Keratinocyte (primary cell): Measurements from ENCODE around the gene PERP. TPM values are rescaled to one million over a fixed set of nuclear protein-coding genes. Genes with fewer than 3 reads are reported as not detected.

ENCODE experiments used
- DNase-seq: peaks from one replicate; pipeline ENCODE4 v3.0.0-alpha.2; 2011; ENCODE audit warnings: low read depth, missing footprints, low spot score
- FAIRE-seq: peaks from 2 replicates; lab custom pipeline; 2011; peaks lifted over from hg19 to GRCh38; lab: Jason Lieb, UNC
- H2AFZ ChIP-seq: 2 replicates; pipeline ENCODE4 v1.6.0; 2012; ENCODE audit warnings: low read length, control low read depth, inconsistent platforms; ENCODE audit not compliant: control insufficient read depth
- H3K27ac ChIP-seq: 2 replicates; pipeline ENCODE4 v1.5.1; 2011; ENCODE audit warnings: low read length; ENCODE audit not compliant: control insufficient read depth, insufficient read depth
- H3K27me3 ChIP-seq: 3 replicates; pipeline ENCODE4 v1.6.0; 2011; ENCODE audit warnings: low read length; ENCODE audit not compliant: control insufficient read depth, insufficient read depth; ENCODE audit errors: extremely low read depth
- H3K36me3 ChIP-seq, 2 experiments: 2 replicates in 1 of 2; 3 replicates in 1 of 2; pipeline ENCODE4 v1.5.1; 2011; ENCODE audit warnings: low read length in 2 of 2, mild to moderate bottlenecking in 1 of 2; ENCODE audit not compliant: control insufficient read depth in 2 of 2, insufficient read depth in 2 of 2; ENCODE audit errors: extremely low read depth in 1 of 2
- H3K4me1 ChIP-seq: 3 replicates; pipeline ENCODE4 v1.5.1; 2011; ENCODE audit warnings: low read length; ENCODE audit not compliant: control insufficient read depth, insufficient read depth; ENCODE audit errors: extremely low read depth
- H3K4me2 ChIP-seq: 3 replicates; pipeline ENCODE4 v1.6.0; 2011; ENCODE audit warnings: low read depth, low read length; ENCODE audit not compliant: control insufficient read depth, insufficient read depth; ENCODE audit errors: extremely low read depth
- H3K4me3 ChIP-seq, 3 experiments: fragments of 200-600 bp in 1 of 3; sonication (generic) in 1 of 3; 2 replicates in 2 of 3; 3 replicates in 1 of 3; pipeline ENCODE4 v1.5.1; 2011 to 2016; ENCODE audit warnings: low read length in 3 of 3, mild to moderate bottlenecking in 3 of 3, control low read depth in 2 of 3, inconsistent platforms in 1 of 3, low read depth in 1 of 3, mixed read lengths in 1 of 3, mixed run types in 1 of 3, moderate library complexity in 1 of 3; ENCODE audit not compliant: control insufficient read depth in 2 of 3, insufficient read depth in 2 of 3; ENCODE audit errors: extremely low read depth in 1 of 3
- H3K79me2 ChIP-seq: 2 replicates; pipeline ENCODE4 v1.6.0; 2012; ENCODE audit warnings: low read length; ENCODE audit not compliant: control insufficient read depth, insufficient read depth
- H3K9ac ChIP-seq: 3 replicates; pipeline ENCODE4 v1.6.0; 2011; ENCODE audit warnings: low read length; ENCODE audit not compliant: control insufficient read depth, insufficient read depth; ENCODE audit errors: extremely low read depth
- H3K9me1 ChIP-seq: 3 replicates; pipeline ENCODE4 v1.6.0; 2011; ENCODE audit warnings: low read length; ENCODE audit not compliant: control insufficient read depth, insufficient read depth; ENCODE audit errors: extremely low read depth
- H3K9me3 ChIP-seq: 2 replicates; pipeline ENCODE4 v1.5.1; 2012; ENCODE audit warnings: low read depth, low read length; ENCODE audit not compliant: control insufficient read depth
- H4K20me1 ChIP-seq: 3 replicates; pipeline ENCODE4 v1.6.0; 2011; ENCODE audit warnings: low read length; ENCODE audit not compliant: control insufficient read depth, insufficient read depth; ENCODE audit errors: extremely low read depth
- EZH2 ChIP-seq: IDR thresholded peaks from one replicate; pipeline ENCODE4 v1.6.1; 2012; ENCODE audit warnings: inconsistent platforms, mild to moderate bottlenecking, low read length, moderate library complexity
- dilution Hi-C: fragments of 300-500 bp; cut with MboI; formaldehyde crosslinking; loops from one replicate; pipeline ENCODE4 v1.7.0; 2020; ENCODE audit warnings: low sequenced_read_pairs; ENCODE audit not compliant: extremely low pct_ligation_motif_present
- polyA plus RNA-seq, 5 experiments: library from polyadenylated mRNA; depleted of rRNA in 3 of 5; stranded (reverse) in 3 of 5; stranded (forward) in 1 of 5; unstranded in 1 of 5; fragments of >200 nt; gene quantifications; 1 replicate in 1 of 5; 2 replicates in 3 of 5; 3 replicates in 1 of 5; pipeline versions ENCODE4 v1.2.1 to v1.2.3, GENCODE V29; 2011 to 2012; ENCODE audit warnings: missing spikeins in 2 of 5, low read depth in 1 of 5, low replicate concordance in 1 of 5
- TF ChIP-seq, protein P1 (sequence below), 3 experiments: IDR thresholded peaks in 1 of 3; conservative IDR thresholded peaks in 1 of 3; optimal IDR thresholded peaks in 1 of 3; 2 replicates in 2 of 3; 3 replicates in 1 of 3; pipeline versions ENCODE3 to v1.5.1; 2011; ENCODE audit warnings: low read length in 3 of 3, mild to moderate bottlenecking in 3 of 3, moderate library complexity in 2 of 3, control low read depth in 1 of 3, inconsistent platforms in 1 of 3; ENCODE audit not compliant: insufficient read depth in 2 of 3; ENCODE audit errors: extremely low read depth in 1 of 3

Gene PERP
- polyA plus RNA-seq, 1 donor (not counting 4 experiments of a cell fraction or from before 2014, with no cell fraction given), result 525 TPM

- no peaks in the 10 kb centered on the region for H4K20me1 ChIP-seq
- no peaks in the 10 kb centered on the region for H3K27me3 ChIP-seq
- DNase-seq, result no peak
- H3K4me1 ChIP-seq, result peaks cover 43% of the 10 kb centered on the region
- TF ChIP-seq, protein P1, sequence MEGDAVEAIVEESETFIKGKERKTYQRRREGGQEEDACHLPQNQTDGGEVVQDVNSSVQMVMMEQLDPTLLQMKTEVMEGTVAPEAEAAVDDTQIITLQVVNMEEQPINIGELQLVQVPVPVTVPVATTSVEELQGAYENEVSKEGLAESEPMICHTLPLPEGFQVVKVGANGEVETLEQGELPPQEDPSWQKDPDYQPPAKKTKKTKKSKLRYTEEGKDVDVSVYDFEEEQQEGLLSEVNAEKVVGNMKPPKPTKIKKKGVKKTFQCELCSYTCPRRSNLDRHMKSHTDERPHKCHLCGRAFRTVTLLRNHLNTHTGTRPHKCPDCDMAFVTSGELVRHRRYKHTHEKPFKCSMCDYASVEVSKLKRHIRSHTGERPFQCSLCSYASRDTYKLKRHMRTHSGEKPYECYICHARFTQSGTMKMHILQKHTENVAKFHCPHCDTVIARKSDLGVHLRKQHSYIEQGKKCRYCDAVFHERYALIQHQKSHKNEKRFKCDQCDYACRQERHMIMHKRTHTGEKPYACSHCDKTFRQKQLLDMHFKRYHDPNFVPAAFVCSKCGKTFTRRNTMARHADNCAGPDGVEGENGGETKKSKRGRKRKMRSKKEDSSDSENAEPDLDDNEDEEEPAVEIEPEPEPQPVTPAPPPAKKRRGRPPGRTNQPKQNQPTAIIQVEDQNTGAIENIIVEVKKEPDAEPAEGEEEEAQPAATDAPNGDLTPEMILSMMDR (optimal IDR thresholded peaks at IDR 0.05 in 1 of 3, IDR thresholded peaks at IDR 0.05 in 1 of 3, conservative IDR thresholded peaks at IDR 0.05 in 1 of 3; ENCODE audit: extremely low read depth in 1 of 3, insufficient read depth in 2 of 3, low read length in 3 of 3), result no peak
- TF ChIP-seq EZH2, result no peak
- dilution Hi-C loops, result no loop called here
- H3K9ac ChIP-seq, result no peak overlapping the region
- H3K36me3 ChIP-seq, result peaks cover 2 to 4% of the 10 kb centered on the region in 2 experiments
- no peak overlapping the region for H3K4me3 ChIP-seq
- H2AFZ ChIP-seq, result no peak overlapping the region
- H3K27ac ChIP-seq, result no peak overlapping the region
- H3K9me1 ChIP-seq, result peaks cover 2% of the 10 kb centered on the region
- no peaks in the 10 kb centered on the region for H3K79me2 ChIP-seq
- H3K4me2 ChIP-seq, result no peak overlapping the region
- no peaks in the 10 kb centered on the region for H3K9me3 ChIP-seq
- FAIRE-seq, result no peak
Measured at GRCh38 chr6:138085839-138086222, 21.4 kb downstream of the PERP start.

DNA sequence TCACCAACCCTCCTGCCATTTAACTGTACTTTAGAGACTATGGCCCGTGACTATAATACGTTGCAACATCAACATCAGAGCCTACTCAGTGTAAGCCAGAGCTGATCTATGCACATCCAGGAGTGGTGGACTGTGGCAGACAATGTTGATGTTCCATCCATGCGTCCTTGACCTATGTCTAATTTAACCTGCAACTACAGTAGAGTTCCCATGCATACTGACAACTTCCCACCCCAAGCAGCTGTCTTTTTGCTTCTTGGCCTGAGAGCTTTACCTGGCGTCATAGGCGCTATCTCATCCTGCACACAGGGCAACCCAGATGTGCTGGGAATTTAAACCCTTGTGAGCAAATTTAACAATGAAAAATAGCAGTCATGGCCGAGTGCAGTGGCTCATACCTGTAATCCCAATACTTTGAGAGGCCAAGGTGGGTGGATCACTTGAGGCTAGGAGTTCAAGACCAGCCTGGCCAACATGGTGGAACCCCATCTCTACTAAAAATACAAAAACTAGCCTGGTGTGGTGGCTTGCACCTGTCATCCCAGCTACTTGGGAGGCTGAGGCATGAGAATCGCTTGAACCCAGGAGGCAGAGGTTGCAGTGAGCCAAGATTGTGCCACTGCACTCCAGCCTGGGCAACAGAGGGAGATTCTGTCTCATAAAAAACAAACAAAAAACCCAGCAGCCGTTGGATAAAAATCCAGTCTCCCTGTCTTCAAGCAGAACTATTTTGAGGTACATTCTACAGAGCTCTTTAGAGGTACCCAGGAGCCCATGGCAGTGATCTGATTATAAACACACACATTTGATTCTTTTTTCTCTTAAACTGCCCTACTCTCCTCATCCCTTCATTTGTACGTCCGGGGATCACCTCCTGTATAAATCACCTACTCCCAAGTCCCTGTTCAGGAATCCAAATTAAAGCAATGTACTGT, 22.0 kb downstream of the PERP start:
- TF ChIP-seq EZH2, result no peak
- TF ChIP-seq, protein P1 (optimal IDR thresholded peaks at IDR 0.05 in 1 of 3, IDR thresholded peaks at IDR 0.05 in 1 of 3, conservative IDR thresholded peaks at IDR 0.05 in 1 of 3; ENCODE audit: extremely low read depth in 1 of 3, insufficient read depth in 2 of 3, low read length in 3 of 3), result no peak
- Histone ChIP-seq H3K9ac (no peak overlapping the region), H3K79me2 (no peaks in the 10 kb centered on the region), H3K4me2 (no peak overlapping the region), H3K4me3 (no peak overlapping the region), H3K36me3 (peaks cover under 1 to 4% of the 10 kb centered on the region in 2 experiments), H3K27me3 (no peaks in the 10 kb centered on the region), H3K9me3 (peaks cover 2% of the 10 kb centered on the region), H3K27ac (no peak overlapping the region), H2AFZ (no peak overlapping the region), H3K4me1 (peaks cover 39% of the 10 kb centered on the region), H4K20me1 (no peaks in the 10 kb centered on the region), H3K9me1 (peaks cover 2% of the 10 kb centered on the region)
- DNase-seq (no peak), FAIRE-seq (no peak)
- dilution Hi-C loops, result no loop called here
